OCI-LY1 (cell line): Measurements from ENCODE around the gene VMP1.

Experiments
- H2AFZ ChIP-seq: fragments of 200-600 bp; sonication (generic), shearing (Covaris generic); 2 replicates; pipeline ENCODE4 v1.6.0; 2014; ENCODE audit warnings: antibody characterized with exemption, mild to moderate bottlenecking, low read length
- H3F3A ChIP-seq: fragments of 200-600 bp; sonication (generic), shearing (Covaris generic); 2 replicates; pipeline ENCODE4 v1.6.0; 2014; ENCODE audit warnings: mild to moderate bottlenecking, antibody characterized with exemption, low read length, moderate library complexity; ENCODE audit not compliant: insufficient read depth
- H3K27ac ChIP-seq: fragments of 200-600 bp; sonication (generic); 2 replicates; pipeline ENCODE4 v1.5.1; 2014; ENCODE audit warnings: low read length, mixed run types, mild to moderate bottlenecking, low read depth; ENCODE audit not compliant: poor library complexity, severe bottlenecking
- H3K27me3 ChIP-seq: fragments of 200-600 bp; sonication (generic); 2 replicates; pipeline ENCODE4 v1.6.0; 2014; ENCODE audit warnings: antibody characterized with exemption, mild to moderate bottlenecking, low read length, moderate library complexity; ENCODE audit not compliant: insufficient read depth
- H3K36me3 ChIP-seq: fragments of 200-600 bp; sonication (generic); 2 replicates; pipeline ENCODE4 v1.6.1; 2014; ENCODE audit warnings: mild to moderate bottlenecking, antibody characterized with exemption, low read length, moderate library complexity, mixed read lengths; ENCODE audit not compliant: insufficient read depth
- H3K4me1 ChIP-seq: fragments of 200-600 bp; sonication (generic); 2 replicates; pipeline ENCODE4 v1.5.1; 2014; ENCODE audit warnings: mild to moderate bottlenecking, low read length, moderate library complexity; ENCODE audit not compliant: insufficient read depth, severe bottlenecking
- H3K4me2 ChIP-seq: fragments of 200-600 bp; sonication (generic), shearing (Covaris generic); 2 replicates; pipeline ENCODE4 v1.6.1; 2014; ENCODE audit warnings: low read length
- H3K4me3 ChIP-seq: fragments of 200-600 bp; sonication (generic); 2 replicates; pipeline ENCODE4 v1.5.1; 2014; ENCODE audit warnings: low read length, low read depth, mild to moderate bottlenecking, mixed read lengths; ENCODE audit not compliant: poor library complexity, severe bottlenecking
- H3K79me2 ChIP-seq: fragments of 200-600 bp; shearing (Covaris generic); 2 replicates; pipeline ENCODE4 v1.6.1; 2016; ENCODE audit warnings: mixed run types, low read length, mixed read lengths; ENCODE audit not compliant: insufficient read depth
- H3K9ac ChIP-seq: fragments of 200-600 bp; sonication (generic), shearing (Covaris generic); 2 replicates; pipeline ENCODE4 v1.6.1; 2014; ENCODE audit warnings: mild to moderate bottlenecking, low read length, mixed read lengths
- H3K9me2 ChIP-seq: fragments of 200-600 bp; sonication (generic), shearing (Covaris generic); 2 replicates; pipeline ENCODE4 v1.6.1; 2014; ENCODE audit warnings: low read depth, mild to moderate bottlenecking, low read length, mixed read lengths
- H3K9me3 ChIP-seq: fragments of 200-600 bp; shearing (Covaris generic); 2 replicates; pipeline ENCODE4 v1.6.1; 2014; ENCODE audit warnings: low read length, mixed read lengths
- H4K20me1 ChIP-seq: fragments of 200-600 bp; sonication (generic), shearing (Covaris generic); 2 replicates; pipeline ENCODE4 v1.6.0; 2016; ENCODE audit warnings: mild to moderate bottlenecking, low read length; ENCODE audit not compliant: insufficient read depth
- EZH2 ChIP-seq: fragments of 200-600 bp; sonication (generic), shearing (Covaris generic); IDR thresholded peaks from 2 replicates; pipeline ENCODE4 v1.8.0; 2017; ENCODE audit warnings: borderline replicate concordance, mixed run types, mild to moderate bottlenecking, antibody characterized with exemption, low read length, moderate library complexity, mixed read lengths
- TF ChIP-seq, protein P1 (sequence below): fragments of 200-600 bp; sonication (generic), shearing (Covaris generic); IDR thresholded peaks from 2 replicates; pipeline ENCODE4 v1.5.1; 2017; ENCODE audit warnings: mild to moderate bottlenecking, antibody characterized with exemption, low read length, moderate library complexity, mixed read lengths

The VMP1 gene

DNA sequence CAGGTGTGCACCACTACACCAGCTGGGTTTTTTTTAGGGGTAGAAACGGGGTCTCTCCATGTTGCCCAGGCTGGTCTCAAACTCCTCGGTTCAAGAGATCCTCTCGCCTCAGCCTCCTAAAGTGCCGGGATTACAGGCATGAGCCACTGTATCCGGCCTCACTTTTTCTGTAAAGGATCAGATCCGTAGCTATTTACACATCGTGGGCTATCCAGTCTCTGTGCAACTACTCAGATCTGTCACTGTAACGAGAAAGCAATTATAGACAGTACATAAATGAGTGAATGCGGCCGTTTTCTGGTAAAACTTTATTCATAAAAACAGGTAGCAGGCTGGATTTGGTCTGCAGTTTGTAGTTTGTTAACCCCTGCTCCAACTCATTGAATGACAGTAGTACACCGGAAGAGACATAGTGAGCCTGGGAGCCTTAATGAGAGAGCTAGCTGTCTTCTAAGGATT lies 44.5 kb downstream of the VMP1 start:
- Histone ChIP-seq H4K20me1 (no peaks in the 10 kb centered on the region), H3K9me2 (no peaks in the 10 kb centered on the region), H3K4me1 (peaks cover 23% of the 10 kb centered on the region), H3K27ac (peak overlapping the region; percentile 50), H3K27me3 (no peaks in the 10 kb centered on the region), H3F3A (0 out of 2 replicates have a peak, but pooled peaks cover 10% of the 10 kb centered on the region), H3K9me3 (no peaks in the 10 kb centered on the region), H3K36me3 (no peaks in the 10 kb centered on the region), H3K9ac (no peak overlapping the region), H3K79me2 (no peaks in the 10 kb centered on the region), H3K4me2 (no peak overlapping the region), H2AFZ (no peak overlapping the region), H3K4me3 (no peak overlapping the region)
- TF ChIP-seq, protein P1, sequence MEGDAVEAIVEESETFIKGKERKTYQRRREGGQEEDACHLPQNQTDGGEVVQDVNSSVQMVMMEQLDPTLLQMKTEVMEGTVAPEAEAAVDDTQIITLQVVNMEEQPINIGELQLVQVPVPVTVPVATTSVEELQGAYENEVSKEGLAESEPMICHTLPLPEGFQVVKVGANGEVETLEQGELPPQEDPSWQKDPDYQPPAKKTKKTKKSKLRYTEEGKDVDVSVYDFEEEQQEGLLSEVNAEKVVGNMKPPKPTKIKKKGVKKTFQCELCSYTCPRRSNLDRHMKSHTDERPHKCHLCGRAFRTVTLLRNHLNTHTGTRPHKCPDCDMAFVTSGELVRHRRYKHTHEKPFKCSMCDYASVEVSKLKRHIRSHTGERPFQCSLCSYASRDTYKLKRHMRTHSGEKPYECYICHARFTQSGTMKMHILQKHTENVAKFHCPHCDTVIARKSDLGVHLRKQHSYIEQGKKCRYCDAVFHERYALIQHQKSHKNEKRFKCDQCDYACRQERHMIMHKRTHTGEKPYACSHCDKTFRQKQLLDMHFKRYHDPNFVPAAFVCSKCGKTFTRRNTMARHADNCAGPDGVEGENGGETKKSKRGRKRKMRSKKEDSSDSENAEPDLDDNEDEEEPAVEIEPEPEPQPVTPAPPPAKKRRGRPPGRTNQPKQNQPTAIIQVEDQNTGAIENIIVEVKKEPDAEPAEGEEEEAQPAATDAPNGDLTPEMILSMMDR = no peak
- no peak for TF ChIP-seq EZH2

DNA sequence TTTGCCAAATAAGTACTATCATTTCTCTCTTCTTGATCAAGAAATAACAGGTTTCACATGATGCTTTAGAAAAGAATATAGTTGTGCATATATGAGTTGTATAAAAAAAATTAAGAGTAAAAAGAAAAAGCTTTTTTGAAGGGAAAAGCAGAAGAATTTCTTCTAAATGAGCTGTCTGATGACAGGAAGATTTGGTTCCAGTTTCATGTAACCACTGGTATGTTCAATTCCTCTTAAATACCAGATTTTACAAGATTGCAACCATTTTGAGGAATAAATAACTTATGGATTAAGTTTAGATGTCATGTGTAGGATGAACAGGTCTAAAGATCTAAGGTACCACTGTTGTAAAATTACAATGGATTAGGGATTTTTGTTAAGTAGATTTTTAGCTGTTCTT lies 45.0 kb downstream of the VMP1 start:
- H3K27ac ChIP-seq = peak overlapping the region; percentile 50
- H3K9me2 ChIP-seq = no peaks in the 10 kb centered on the region
- no peak overlapping the region for H2AFZ ChIP-seq
- H3K36me3 ChIP-seq = no peaks in the 10 kb centered on the region
- TF ChIP-seq EZH2 = no peak
- H3K4me2 ChIP-seq = no peak overlapping the region
- no peaks in the 10 kb centered on the region for H3K9me3 ChIP-seq
- no peaks in the 10 kb centered on the region for H4K20me1 ChIP-seq
- H3K79me2 ChIP-seq = no peaks in the 10 kb centered on the region
- H3K4me3 ChIP-seq = no peak overlapping the region
- H3K9ac ChIP-seq = no peak overlapping the region
- 0 out of 2 replicates have a peak, but pooled peaks cover 10% of the 10 kb centered on the region for H3F3A ChIP-seq
- peaks cover 21% of the 10 kb centered on the region for H3K4me1 ChIP-seq
- H3K27me3 ChIP-seq = no peaks in the 10 kb centered on the region

DNA sequence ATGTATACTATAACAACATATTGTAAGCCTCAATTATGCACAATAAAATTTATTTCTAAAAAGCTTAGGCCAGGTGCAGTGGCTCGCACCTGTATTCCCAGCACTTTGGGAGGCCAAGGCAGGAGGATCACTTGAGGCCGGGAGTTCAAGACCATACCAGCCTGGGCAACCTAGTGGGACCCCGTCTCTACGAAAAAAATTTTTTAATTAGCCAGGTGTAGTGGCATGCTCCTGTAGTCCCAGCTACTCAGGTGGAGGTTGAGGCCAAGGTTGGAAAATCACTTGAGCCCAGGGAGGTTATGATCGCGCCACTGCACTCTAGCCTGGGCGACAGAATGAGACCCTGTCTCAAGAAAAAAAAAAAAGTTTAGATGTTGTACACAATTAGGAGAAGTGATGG lies 45.5 kb downstream of the VMP1 start:
- TF ChIP-seq, protein P1 = no peak
- TF ChIP-seq EZH2 = no peak
- no peak overlapping the region for H3K9ac ChIP-seq
- H3K27me3 ChIP-seq = no peaks in the 10 kb centered on the region
- no peak overlapping the region for H3K27ac ChIP-seq
- H3K4me3 ChIP-seq = no peak overlapping the region
- H3K4me1 ChIP-seq = peaks cover 21% of the 10 kb centered on the region
- peaks cover 3% of the 10 kb centered on the region for H3K36me3 ChIP-seq
- 0 out of 2 replicates have a peak, but pooled peaks cover 10% of the 10 kb centered on the region for H3F3A ChIP-seq
- no peaks in the 10 kb centered on the region for H3K9me2 ChIP-seq
- no peaks in the 10 kb centered on the region for H3K9me3 ChIP-seq
- no peaks in the 10 kb centered on the region for H3K79me2 ChIP-seq
- H2AFZ ChIP-seq = no peak overlapping the region
- H4K20me1 ChIP-seq = no peaks in the 10 kb centered on the region
- no peak overlapping the region for H3K4me2 ChIP-seq
